ENCODE measurements around the gene SHCBP1.

SHCBP1 gene

GRCh38 chr16:46549477-46549876 lies 71.7 kb downstream of the SHCBP1 start:
- no peak for FAIRE-seq
- TF ChIP-seq POU2F2 (IDR thresholded peaks at IDR 0.05; ENCODE audit: low read depth, low read length) = no peak
- no peak for TF ChIP-seq SPI1 (IDR thresholded peaks at IDR 0.05; ENCODE audit: low read depth, low read length)
- TF ChIP-seq POLR2A (IDR thresholded peaks at IDR 0.05; ENCODE audit: low read depth, low read length) = no peak
- no peak for TF ChIP-seq TAF1 (IDR thresholded peaks at IDR 0.05; ENCODE audit: low read depth, low read length)
- TF ChIP-seq PAX5 (IDR thresholded peaks at IDR 0.05; ENCODE audit: insufficient read depth, low read length, severe bottlenecking) = no peak
- no peak for TF ChIP-seq POLR2AphosphoS5 (IDR thresholded peaks at IDR 0.05; ENCODE audit: low read depth, low read length)
- no peak for DNase-seq (ENCODE audit: insufficient read length, low spot score)

Measured in GM12891 (cell line).